ENCODE measurements around the gene HJV.

- TF ChIP-seq CTCF (IDR thresholded peaks at IDR 0.05) (no peak), POLR2A (IDR thresholded peaks at IDR 0.05) (no peak), POLR2AphosphoS5 (IDR thresholded peaks at IDR 0.05) (no peak)
Observed at GRCh38 chr1:145975216-145975615, 46.3 kb downstream of the HJV start.
